ENCODE results near the gene HIPK3.

HIPK3 gene

DNA sequence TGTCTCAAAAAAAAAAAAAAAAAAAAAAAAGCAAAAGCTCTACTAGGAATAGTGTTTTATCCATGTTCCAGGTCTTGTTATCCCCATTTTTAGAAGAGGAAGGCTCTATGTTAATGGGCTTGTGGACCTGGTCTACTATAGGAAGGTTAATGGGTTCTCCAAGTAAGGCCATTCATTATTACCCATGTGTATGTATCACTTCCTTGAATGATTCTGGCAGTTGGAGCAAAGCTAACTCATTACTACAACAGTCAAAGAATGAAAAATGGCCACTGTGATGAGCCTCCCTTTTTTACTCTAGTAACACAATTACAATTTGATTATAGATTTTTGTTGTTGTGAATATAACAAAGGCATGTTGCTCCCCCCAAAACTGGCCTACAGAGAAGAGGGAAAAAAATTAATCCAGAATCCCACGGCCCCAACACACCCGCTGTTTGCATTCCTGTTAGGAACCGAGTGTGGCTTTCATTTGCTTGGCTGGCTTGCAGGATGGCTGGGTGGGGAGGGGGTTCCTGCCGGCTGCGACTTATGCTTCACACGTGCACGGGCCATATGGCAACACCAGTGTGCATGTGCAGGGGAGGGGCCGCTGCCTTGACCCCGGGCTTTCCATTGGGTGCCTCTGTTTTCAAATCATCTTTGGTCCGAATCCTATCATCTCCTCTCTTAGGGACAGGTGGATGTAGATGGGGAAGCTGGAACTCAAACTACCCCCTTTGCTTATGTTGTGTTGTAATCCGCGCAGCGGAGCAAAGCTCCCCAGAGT lies 148.8 kb downstream of the HIPK3 start:
- H3K36me3 ChIP-seq (ENCODE audit: control insufficient read depth in 2 of 2, insufficient read depth in 1 of 2, low read length in 2 of 2), result no peaks in the 10 kb centered on the region
- CTCF ChIA-PET, result interaction anchor here (0.5 to 0.7 kb wide), 2 partner anchors 70 to 225 kb away, joined by 3 read pairs; no protein-coding TSS in a partner anchor
- H3K27ac ChIP-seq (ENCODE audit: extremely low read depth, low read depth, low read length), result no peak overlapping the region
- H3K9me3 ChIP-seq (ENCODE audit: control insufficient read depth, insufficient read depth, low read depth, low read length), result no peaks in the 10 kb centered on the region
- no peak overlapping the region for H3K4me3 ChIP-seq (ENCODE audit: low read depth, low read length)
- no peaks in the 10 kb centered on the region for H3K4me1 ChIP-seq (ENCODE audit: control insufficient read depth, insufficient read depth, low read length)
- POLR2A ChIA-PET, result interaction anchor here (0.6 kb wide), 2 partner anchors 140 to 946 kb away, joined by 5 to 6 read pairs; no protein-coding TSS in a partner anchor
- TF ChIP-seq ZNF324 (tag by site-specific recombination; IDR thresholded peaks at IDR 0.05) (no peak), EGR2 (tag by site-specific recombination; IDR thresholded peaks at IDR 0.05; ENCODE audit: low read depth) (no peak), ZBTB17 (tag by site-specific recombination; IDR thresholded peaks at IDR 0.05) (no peak), ZNF530 (tag by site-specific recombination; IDR thresholded peaks at IDR 0.05; ENCODE audit: low read depth) (no peak), ZNF404 (tag by site-specific recombination; IDR thresholded peaks at IDR 0.05) (no peak), OSR2 (tag by site-specific recombination; IDR thresholded peaks at IDR 0.05) (no peak), ZNF138 (tag by site-specific recombination; IDR thresholded peaks at IDR 0.05; ENCODE audit: borderline replicate concordance) (no peak), GFI1B (tag by site-specific recombination; IDR thresholded peaks at IDR 0.05) (no peak), ZNF626 (tag by site-specific recombination; IDR thresholded peaks at IDR 0.05) (no peak), ZNF514 (tag by site-specific recombination; IDR thresholded peaks at IDR 0.05) (no peak), ZNF24 (tag by site-specific recombination; IDR thresholded peaks at IDR 0.05) (no peak)
- TF ChIP-seq, protein P1, sequence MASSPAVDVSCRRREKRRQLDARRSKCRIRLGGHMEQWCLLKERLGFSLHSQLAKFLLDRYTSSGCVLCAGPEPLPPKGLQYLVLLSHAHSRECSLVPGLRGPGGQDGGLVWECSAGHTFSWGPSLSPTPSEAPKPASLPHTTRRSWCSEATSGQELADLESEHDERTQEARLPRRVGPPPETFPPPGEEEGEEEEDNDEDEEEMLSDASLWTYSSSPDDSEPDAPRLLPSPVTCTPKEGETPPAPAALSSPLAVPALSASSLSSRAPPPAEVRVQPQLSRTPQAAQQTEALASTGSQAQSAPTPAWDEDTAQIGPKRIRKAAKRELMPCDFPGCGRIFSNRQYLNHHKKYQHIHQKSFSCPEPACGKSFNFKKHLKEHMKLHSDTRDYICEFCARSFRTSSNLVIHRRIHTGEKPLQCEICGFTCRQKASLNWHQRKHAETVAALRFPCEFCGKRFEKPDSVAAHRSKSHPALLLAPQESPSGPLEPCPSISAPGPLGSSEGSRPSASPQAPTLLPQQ (tag by site-specific recombination; IDR thresholded peaks at IDR 0.05), result no peak
- TF ChIP-seq, protein P2, sequence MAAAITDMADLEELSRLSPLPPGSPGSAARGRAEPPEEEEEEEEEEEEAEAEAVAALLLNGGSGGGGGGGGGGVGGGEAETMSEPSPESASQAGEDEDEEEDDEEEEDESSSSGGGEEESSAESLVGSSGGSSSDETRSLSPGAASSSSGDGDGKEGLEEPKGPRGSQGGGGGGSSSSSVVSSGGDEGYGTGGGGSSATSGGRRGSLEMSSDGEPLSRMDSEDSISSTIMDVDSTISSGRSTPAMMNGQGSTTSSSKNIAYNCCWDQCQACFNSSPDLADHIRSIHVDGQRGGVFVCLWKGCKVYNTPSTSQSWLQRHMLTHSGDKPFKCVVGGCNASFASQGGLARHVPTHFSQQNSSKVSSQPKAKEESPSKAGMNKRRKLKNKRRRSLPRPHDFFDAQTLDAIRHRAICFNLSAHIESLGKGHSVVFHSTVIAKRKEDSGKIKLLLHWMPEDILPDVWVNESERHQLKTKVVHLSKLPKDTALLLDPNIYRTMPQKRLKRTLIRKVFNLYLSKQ (tag by site-specific recombination; IDR thresholded peaks at IDR 0.05; ENCODE audit: borderline replicate concordance), result no peak
